HG02759 (cell line): ENCODE measurements around the gene TGFBR3.

Source experiments
- ATAC-seq: cut with Tn5 transposase; IDR thresholded peaks from one replicate; pipeline ENCODE4 v1.9.1; 2021; ENCODE audit warnings: mild to moderate bottlenecking, moderate library complexity; ENCODE audit not compliant: unreplicated experiment

Gene TGFBR3

GRCh38 chr1:91718877-91719276 lies 167.1 kb downstream of the TGFBR3 start:
- ATAC-seq = no peak

DNA sequence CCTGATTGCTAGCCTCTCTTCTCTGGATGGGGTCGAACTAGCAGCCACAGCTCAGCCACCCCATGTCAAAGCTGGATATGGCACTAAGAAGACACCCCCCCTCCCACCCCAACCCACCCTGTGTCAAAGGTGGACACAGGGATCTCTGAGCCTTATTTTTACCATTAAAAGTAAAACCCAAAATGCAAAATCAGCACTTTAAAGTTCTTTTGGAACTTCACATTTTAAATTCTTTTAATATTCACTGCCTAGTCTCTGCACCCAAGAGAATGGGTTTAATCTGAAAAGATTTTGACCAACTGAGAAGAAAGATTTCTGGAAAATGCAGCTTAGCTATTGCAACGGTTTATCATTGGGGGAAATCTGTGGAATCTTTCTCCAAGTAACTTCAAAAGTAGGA lies 167.6 kb downstream of the TGFBR3 start:
- ATAC-seq = no peak

GRCh38 chr1:91717839-91718238 lies 168.1 kb downstream of the TGFBR3 start:
- ATAC-seq = no peak

DNA sequence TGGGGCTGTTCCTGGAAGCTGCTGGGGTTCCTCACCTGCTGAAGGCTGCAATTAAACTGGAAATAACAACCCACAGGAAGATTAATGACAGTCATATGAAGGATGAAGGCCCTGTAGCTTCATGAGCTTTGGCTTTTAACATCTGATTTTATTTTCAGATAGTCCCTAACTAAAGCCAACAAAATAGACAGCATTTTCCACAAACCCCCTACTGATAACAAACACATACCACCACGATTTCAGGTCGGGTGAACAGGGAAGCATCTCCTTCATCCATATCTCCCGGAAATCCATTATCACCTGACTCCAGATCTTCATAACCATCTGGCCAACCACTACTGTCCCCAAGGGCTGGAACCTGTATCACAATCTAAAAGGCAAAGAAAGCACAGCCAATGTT lies 169.6 kb downstream of the TGFBR3 start:
- ATAC-seq = no peak

GRCh38 chr1:91715416-91716000 lies 170.4 kb downstream of the TGFBR3 start:
- no peak for ATAC-seq

DNA sequence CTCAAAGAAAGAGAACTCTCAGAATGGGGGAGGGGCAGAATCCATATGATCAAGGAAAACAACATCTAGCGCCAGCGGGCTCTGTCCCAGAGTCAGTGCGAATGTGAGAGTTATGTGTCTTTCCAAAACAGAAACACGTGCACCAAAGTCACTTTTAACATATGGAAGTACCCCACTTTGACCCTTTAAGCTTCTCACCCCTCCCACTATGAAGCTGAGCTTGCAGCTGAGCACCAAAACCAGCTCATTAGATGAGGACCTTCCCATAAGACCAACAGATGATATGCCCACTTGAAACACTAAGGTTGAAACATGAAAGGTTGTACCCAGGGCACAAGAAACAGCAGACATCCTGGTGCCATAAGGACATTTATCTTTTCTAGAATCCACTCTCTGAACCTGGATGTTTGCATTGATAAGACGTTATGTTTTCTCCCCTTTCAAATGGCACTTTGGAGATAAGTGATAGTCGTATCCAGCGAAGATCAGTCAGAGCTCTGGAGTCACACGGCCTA lies 171.0 kb downstream of the TGFBR3 start:
- no peak for ATAC-seq

DNA sequence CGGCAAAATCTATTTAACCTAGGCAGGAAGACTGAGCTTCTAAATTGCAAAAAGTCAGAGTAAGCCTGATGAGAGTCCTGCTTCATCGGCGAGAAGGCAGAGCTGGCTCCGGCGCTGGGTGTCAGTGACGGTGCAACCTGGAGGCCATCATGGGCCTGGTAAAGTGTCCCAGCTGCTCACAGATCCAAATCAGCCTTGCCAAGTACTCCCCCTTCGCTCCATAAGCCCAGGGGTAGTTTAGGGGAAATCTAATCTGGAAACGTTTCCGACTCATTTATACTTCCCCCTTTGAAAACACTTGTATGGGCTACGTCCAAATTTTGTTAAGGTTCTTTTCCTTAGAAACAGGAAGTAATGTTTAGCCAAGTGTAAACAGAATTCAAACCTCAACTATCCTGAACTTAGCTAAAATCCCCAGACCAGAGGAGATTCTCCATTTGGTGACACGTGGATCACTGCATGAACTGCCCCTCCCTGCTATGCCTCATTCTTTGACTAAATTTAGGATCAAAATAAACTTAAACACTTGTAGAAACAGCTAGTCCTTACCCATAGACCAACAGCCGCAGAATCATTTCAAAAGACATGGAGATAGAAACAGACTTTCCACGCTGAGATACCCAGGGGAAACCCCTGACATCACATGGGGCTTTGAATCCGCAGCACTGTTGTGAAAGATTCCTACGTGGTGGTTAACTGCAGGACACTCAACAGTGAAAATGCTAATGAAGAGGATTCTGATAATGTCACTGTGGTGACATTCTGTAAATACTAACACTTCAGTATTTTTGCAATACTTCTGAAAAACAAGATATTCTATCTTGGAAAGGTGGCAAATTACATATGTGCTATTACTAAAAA lies 172.7 kb downstream of the TGFBR3 start:
- peak; percentile 61 for ATAC-seq

- no peak for ATAC-seq
Observed at GRCh38 chr1:91712393-91712792, 173.6 kb downstream of the TGFBR3 start.

DNA sequence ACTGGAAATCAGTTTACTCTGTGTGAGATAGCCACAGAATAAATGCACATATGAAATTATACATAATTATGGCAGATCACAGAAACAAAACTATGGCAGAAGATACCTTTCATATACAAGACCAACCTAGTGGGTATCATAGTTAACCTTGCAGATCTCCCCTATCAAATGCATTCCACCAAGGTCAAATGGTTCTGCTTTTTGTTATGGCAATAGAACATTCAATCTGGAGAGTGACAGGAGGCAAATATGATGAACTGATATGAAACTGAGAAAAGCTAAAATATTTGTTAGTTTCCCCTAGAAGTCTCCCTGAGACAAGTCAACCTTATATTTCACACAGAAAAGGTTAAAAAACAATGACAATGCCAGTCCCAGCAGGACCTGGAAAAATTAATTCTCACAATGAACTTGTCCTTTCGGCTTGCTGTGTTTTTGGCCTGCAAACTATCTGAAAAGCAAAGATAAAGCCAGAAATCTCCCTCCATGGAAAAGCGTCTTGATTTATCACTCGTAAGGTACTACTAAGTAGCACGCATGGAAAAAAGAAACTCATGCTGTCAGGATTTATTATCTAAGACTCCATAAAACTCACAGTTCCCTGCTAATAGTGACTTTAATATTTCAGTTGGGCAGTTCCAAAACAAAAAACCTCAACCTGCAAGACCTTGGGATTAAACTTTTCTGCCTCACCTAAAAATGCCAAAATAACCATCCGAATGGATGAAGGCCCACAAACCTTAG lies 174.3 kb downstream of the TGFBR3 start:
- no peak for ATAC-seq

GRCh38 chr1:91710261-91710660 lies 175.7 kb downstream of the TGFBR3 start:
- ATAC-seq = no peak

GRCh38 chr1:91708691-91709090 lies 177.3 kb downstream of the TGFBR3 start:
- no peak for ATAC-seq

- ATAC-seq = no peak
Observed at GRCh38 chr1:91707890-91708218, 178.1 kb downstream of the TGFBR3 start.

GRCh38 chr1:91707114-91707889 lies 178.6 kb downstream of the TGFBR3 start:
- ATAC-seq = no peak

DNA sequence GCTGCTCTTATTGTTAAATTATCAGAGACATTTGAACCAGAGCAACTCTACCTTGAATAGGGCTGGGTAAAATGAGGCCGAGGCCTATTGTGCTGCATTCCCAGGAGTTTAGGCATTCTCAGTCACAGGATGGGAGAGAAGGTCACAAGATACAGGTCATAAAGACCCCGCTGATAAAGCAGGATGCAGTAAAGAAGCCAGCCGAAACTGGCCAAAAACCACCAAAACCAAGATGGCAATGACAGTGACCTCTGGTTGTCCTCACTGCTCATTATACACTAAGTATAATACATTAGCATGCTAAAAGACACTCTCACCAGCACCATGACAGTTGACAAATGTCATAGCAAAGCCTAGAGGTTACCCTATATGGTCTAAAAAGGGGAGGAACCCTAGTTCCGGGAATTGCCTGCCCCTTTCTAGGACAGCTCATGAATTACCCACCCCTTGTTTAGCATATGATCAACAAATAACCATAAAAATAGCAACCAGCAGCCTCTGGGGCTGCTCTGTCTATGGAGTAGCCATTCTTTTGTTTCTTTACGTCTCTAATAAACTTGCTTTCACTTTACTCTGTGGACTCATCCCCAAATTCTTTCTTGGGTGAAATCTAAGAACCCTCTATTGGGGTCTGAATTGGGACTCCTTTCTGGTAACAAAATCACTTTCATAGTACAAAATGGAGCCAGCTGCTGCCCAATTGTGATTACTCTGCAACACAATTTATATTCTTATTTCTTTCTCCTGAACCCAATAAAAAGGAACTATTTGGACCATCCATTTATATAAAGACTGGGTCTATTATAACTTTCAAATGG lies 179.6 kb downstream of the TGFBR3 start:
- ATAC-seq = no peak

DNA sequence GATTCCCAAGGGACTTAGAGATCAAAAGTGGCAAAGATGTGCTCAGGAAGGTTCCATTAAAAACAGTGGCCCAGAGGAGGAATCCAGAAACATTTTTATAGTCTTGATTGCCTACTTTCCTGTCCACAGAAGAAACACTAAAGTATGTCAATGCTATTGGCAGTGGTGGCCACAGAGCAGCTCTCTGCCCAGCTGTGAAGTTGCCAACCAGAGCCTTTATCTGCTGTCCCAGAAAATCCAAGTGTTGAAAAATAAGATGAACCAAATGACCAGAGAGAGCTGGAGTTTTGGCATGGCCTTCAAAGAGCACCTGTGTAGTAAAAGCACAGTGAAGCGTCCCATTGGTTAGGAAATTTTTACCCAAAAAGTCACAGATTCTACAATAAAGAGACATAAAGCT lies 181.2 kb downstream of the TGFBR3 start:
- no peak for ATAC-seq

GRCh38 chr1:91703095-91703494 lies 182.9 kb downstream of the TGFBR3 start:
- no peak for ATAC-seq

DNA sequence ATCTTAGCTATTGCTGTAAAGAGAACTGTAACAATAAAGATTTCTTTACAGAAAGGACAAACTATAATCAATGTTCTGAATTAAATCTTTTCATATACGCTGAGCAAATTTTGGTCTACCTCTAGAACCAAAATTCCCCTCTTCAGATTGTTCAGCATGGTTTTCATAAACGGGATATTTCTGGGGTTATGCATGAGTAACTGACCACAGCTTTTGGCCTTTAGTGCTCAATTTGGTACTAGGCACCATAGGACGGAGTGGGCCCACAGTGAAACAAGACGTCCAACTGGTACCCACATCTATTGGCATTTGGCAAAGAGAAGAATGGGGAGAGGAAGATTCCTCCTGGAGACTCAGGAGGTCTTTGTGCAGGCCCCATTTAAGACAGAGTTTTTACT lies 184.5 kb downstream of the TGFBR3 start:
- ATAC-seq = no peak

- no peak for ATAC-seq
Observed at GRCh38 chr1:91700771-91701471, 185.0 kb downstream of the TGFBR3 start.

DNA sequence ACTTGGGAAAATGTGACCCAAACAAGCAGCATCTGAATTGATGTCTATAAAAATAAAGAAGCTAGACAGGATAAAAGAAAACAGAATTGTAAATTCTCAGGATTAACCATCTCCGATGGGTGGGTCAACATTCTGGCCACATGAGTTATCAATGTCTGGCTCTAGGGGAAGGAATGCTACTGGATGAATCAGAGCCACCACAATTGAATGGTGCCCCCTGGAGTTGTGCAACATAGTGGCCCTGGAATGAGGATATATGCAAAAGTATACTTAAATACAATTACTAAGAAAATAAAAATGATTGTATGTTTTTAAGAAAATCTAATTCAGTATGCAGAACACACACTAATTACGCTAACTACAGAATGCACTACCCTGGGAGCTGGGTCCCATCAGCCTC lies 185.6 kb downstream of the TGFBR3 start:
- ATAC-seq = no peak
